Measurements from ENCODE around the gene MYRIP. TPM values are rescaled to one million over a fixed set of nuclear protein-coding genes. Genes with fewer than 3 reads are reported as not detected.

MYRIP gene
- total and polyA plus RNA-seq, 10 of the 15 experiments (the other 5 are each of a cell fraction or from before 2014, with no cell fraction given): 0.03 to 0.08 (median 0.04) TPM; not detected in 6

DNA sequence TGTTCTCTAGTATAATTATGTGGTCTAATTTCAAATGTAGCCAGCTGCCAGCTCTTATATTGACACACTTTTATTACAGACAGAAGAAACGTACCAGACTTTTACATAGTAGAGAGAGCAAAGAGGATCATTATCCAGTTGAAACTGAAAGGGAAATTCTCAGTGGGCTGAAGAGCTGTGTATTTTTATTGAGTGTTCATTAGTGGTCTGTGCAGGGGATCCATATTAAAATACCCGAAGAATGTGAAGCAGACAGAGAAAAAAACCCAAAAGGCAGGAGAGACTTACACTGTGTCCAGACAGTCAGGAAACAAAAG is 41.3 kb downstream of the MYRIP start:
- RAD21 ChIA-PET (ENCODE audit: unreplicated experiment): no interaction called here

More for the DNA sequence above, 41.3 kb downstream of the MYRIP start:
- CTCF ChIA-PET: no interaction called here
- FAIRE-seq (no peak), DNase-seq (ENCODE audit: low read depth, low spot score) (no peak), ATAC-seq (no peak)
- Histone ChIP-seq H3K79me2 (ENCODE audit: control insufficient read depth, insufficient read depth, low read length) (no peaks in the 10 kb centered on the region), H2AFZ (ENCODE audit: control insufficient read depth, low read depth, low read length) (no peak overlapping the region), H3K27ac (ENCODE audit: control insufficient read depth, insufficient read depth) (no peak overlapping the region), H3K4me3 (no peak overlapping the region), H3K9ac (ENCODE audit: control insufficient read depth, insufficient read depth, low read length) (no peak overlapping the region), H3K27me3 (replicated peaks in 1 of 2; ENCODE audit: control insufficient read depth in 2 of 2, insufficient read depth in 2 of 2, low read length in 1 of 2) (no peaks in the 10 kb centered on the region), H3K4me1 (ENCODE audit: control insufficient read depth, insufficient read depth, low read length) (no peaks in the 10 kb centered on the region), H3K36me3 (ENCODE audit: control insufficient read depth in 2 of 2, insufficient read depth in 2 of 2, low read length in 1 of 2) (no peaks in the 10 kb centered on the region), H3K9me3 (replicated peaks; ENCODE audit: control insufficient read depth, insufficient read depth, low read length) (no peaks in the 10 kb centered on the region), H4K20me1 (ENCODE audit: control insufficient read depth, insufficient read depth) (no peaks in the 10 kb centered on the region), H3K4me2 (ENCODE audit: control insufficient read depth, insufficient read depth) (no peak overlapping the region)
- SMC1A ChIA-PET (ENCODE audit: uncharacterized antibody, unreplicated experiment): interaction anchor here (0.7 kb wide), 1 partner anchor 12 kb away, joined by 3 read pairs; no protein-coding TSS in a partner anchor
- 0% methylated on average over 2 of the region's 2 CpGs for WGBS (ENCODE audit: insufficient coverage, insufficient replicate concordance, low lambda C conversion rate, missing lambda C conversion rate)
- no TSS peak for BruUV-seq (replicated peaks)
- TF ChIP-seq RAD21 (IDR thresholded peaks at IDR 0.05; ENCODE audit: insufficient read depth, low read depth, low read length): no peak
- TF ChIP-seq, protein P1, sequence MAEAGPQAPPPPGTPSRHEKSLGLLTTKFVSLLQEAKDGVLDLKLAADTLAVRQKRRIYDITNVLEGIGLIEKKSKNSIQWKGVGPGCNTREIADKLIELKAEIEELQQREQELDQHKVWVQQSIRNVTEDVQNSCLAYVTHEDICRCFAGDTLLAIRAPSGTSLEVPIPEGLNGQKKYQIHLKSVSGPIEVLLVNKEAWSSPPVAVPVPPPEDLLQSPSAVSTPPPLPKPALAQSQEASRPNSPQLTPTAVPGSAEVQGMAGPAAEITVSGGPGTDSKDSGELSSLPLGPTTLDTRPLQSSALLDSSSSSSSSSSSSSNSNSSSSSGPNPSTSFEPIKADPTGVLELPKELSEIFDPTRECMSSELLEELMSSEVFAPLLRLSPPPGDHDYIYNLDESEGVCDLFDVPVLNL (IDR thresholded peaks at IDR 0.05; ENCODE audit: low read depth, low read length): no peak
- TF ChIP-seq CBX3 (IDR thresholded peaks at IDR 0.05; ENCODE audit: borderline replicate concordance, low read depth): no peak
- TF ChIP-seq, protein P2, sequence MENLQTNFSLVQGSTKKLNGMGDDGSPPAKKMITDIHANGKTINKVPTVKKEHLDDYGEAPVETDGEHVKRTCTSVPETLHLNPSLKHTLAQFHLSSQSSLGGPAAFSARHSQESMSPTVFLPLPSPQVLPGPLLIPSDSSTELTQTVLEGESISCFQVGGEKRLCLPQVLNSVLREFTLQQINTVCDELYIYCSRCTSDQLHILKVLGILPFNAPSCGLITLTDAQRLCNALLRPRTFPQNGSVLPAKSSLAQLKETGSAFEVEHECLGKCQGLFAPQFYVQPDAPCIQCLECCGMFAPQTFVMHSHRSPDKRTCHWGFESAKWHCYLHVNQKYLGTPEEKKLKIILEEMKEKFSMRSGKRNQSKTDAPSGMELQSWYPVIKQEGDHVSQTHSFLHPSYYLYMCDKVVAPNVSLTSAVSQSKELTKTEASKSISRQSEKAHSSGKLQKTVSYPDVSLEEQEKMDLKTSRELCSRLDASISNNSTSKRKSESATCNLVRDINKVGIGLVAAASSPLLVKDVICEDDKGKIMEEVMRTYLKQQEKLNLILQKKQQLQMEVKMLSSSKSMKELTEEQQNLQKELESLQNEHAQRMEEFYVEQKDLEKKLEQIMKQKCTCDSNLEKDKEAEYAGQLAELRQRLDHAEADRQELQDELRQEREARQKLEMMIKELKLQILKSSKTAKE (IDR thresholded peaks at IDR 0.05; ENCODE audit: low read depth, poor library complexity, severe bottlenecking): no peak
- TF ChIP-seq ZZZ3 (IDR thresholded peaks at IDR 0.05; ENCODE audit: control insufficient read depth, insufficient read length, low read depth): no peak
- TF ChIP-seq TCF12 (IDR thresholded peaks at IDR 0.05; ENCODE audit: low read depth, low read length): no peak
- no peak for TF ChIP-seq RBBP5 (conservative IDR thresholded peaks at IDR 0.05)
- TF ChIP-seq, protein P3, sequence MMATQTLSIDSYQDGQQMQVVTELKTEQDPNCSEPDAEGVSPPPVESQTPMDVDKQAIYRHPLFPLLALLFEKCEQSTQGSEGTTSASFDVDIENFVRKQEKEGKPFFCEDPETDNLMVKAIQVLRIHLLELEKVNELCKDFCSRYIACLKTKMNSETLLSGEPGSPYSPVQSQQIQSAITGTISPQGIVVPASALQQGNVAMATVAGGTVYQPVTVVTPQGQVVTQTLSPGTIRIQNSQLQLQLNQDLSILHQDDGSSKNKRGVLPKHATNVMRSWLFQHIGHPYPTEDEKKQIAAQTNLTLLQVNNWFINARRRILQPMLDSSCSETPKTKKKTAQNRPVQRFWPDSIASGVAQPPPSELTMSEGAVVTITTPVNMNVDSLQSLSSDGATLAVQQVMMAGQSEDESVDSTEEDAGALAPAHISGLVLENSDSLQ (IDR thresholded peaks at IDR 0.05): no peak
- TF ChIP-seq, protein P4, sequence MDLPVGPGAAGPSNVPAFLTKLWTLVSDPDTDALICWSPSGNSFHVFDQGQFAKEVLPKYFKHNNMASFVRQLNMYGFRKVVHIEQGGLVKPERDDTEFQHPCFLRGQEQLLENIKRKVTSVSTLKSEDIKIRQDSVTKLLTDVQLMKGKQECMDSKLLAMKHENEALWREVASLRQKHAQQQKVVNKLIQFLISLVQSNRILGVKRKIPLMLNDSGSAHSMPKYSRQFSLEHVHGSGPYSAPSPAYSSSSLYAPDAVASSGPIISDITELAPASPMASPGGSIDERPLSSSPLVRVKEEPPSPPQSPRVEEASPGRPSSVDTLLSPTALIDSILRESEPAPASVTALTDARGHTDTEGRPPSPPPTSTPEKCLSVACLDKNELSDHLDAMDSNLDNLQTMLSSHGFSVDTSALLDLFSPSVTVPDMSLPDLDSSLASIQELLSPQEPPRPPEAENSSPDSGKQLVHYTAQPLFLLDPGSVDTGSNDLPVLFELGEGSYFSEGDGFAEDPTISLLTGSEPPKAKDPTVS (IDR thresholded peaks at IDR 0.05; ENCODE audit: low read depth, low read length): no peak
- POLR2A ChIA-PET: no interaction called here
- in situ Hi-C loops (cut with MboI): no loop called here
- intact Hi-C loops (cut with micrococcal nuclease; ENCODE audit: unreplicated experiment): no loop called here

All from GM12878 (cell line).